DND-41 (cell line): ENCODE results near the gene CERCAM.

Experiments
- CTCF ChIP-seq: IDR thresholded peaks from 2 replicates; pipeline ENCODE4 v1.5.1; 2012; ENCODE audit warnings: borderline replicate concordance, low read length, moderate library complexity, mild to moderate bottlenecking; ENCODE audit not compliant: poor library complexity, severe bottlenecking; ENCODE audit errors: extremely low read depth
- EZH2 ChIP-seq: IDR thresholded peaks from 3 replicates; pipeline ENCODE4 v1.6.1; 2012; ENCODE audit warnings: borderline replicate concordance, low read depth, mild to moderate bottlenecking, moderate library complexity, low read length, inconsistent platforms; ENCODE audit not compliant: severe bottlenecking

DNA sequence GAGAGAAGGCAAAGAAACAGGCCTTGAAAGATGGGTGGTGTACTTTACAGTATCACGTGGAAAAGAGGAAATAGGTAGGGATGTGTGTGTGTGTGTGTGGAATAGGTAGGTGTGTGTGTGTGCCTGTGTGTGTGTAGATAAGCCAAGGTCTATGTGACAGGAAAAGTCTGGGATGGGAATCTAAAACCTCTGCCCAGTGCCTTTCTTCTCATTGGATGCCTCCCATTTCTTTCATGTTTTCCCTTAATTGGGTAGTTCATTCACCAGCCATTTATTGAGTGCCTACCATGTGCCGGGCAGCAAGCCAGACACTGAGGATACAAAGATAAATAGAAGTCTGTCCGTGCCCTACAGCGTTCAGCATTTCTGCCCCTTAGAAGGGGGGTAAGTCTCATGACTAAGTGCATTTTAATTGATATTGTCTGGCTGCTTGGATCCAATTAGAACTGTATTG is 48.4 kb upstream of the CERCAM start:
- TF ChIP-seq CTCF, result no peak
- TF ChIP-seq EZH2, result no peak
